ENCODE results near the gene EHD1. TPM values are rescaled to one million over a fixed set of nuclear protein-coding genes. Genes with fewer than 3 reads are reported as not detected.

Gene EHD1
- total RNA-seq, 1 donor from 2014 or later = 19.8 TPM

DNA sequence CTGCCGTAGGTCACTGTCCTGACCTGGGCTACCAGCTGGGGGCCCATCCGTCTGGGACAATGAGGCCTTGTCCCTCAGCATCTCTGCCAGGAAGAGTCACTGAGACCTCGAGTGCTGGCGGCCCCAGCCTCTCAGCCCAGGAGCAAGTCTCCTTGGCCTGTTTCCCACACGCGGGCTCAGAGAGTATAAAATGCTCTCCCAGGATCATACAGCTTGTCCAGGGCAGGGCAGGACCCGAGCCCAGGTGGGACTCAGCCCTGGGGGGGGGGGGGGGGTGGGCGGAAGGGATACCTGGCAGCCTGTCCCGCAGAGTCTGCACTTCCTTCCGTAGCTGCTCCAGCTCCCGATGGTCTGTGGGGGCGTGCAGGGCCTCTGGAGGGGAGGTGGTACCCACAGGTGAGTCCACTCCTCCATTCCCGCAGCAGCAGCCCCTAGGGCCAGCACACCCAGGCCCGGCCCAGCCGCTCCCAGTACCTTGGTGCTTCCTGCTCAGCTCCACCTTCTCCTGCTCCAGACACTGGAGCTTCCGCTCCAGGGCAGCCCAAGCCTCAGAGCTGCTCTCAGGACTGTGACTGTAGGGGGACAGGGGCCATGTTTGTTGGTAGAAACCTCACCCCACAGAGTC lies 41.9 kb downstream of the EHD1 start:
- TF ChIP-seq EZH2phosphoT487 (IDR thresholded peaks at IDR 0.05) = no peak
- TF ChIP-seq, protein P1, sequence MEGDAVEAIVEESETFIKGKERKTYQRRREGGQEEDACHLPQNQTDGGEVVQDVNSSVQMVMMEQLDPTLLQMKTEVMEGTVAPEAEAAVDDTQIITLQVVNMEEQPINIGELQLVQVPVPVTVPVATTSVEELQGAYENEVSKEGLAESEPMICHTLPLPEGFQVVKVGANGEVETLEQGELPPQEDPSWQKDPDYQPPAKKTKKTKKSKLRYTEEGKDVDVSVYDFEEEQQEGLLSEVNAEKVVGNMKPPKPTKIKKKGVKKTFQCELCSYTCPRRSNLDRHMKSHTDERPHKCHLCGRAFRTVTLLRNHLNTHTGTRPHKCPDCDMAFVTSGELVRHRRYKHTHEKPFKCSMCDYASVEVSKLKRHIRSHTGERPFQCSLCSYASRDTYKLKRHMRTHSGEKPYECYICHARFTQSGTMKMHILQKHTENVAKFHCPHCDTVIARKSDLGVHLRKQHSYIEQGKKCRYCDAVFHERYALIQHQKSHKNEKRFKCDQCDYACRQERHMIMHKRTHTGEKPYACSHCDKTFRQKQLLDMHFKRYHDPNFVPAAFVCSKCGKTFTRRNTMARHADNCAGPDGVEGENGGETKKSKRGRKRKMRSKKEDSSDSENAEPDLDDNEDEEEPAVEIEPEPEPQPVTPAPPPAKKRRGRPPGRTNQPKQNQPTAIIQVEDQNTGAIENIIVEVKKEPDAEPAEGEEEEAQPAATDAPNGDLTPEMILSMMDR (IDR thresholded peaks at IDR 0.05) = no peak
- TF ChIP-seq EZH2 (IDR thresholded peaks at IDR 0.05) = no peak
- H3F3A ChIP-seq (ENCODE audit: low read depth) = no peaks in the 10 kb centered on the region
- H3K36me3 ChIP-seq = no peaks in the 10 kb centered on the region
- Mint-ChIP-seq H3K4me3 (peak overlapping the region; percentile 52), H3K36me3 (no peaks in the 10 kb centered on the region), H3K4me1 (peaks cover 5% of the 10 kb centered on the region), H3K27ac (no peak overlapping the region), H3K27me3 (ENCODE audit: insufficient read depth, low read depth) (peaks cover 5% of the 10 kb centered on the region), H3K9me3 (no peaks in the 10 kb centered on the region)
- H2AFZ ChIP-seq (replicated peaks) = no peak overlapping the region
- DNase-seq (ENCODE audit: low spot score) = no peak
- no peaks in the 10 kb centered on the region for H3K9me3 ChIP-seq (ENCODE audit: low read depth)
- no peak overlapping the region for H3K4me3 ChIP-seq
- H3K27me3 ChIP-seq = no peaks in the 10 kb centered on the region
- no peak overlapping the region for H3K27ac ChIP-seq
- H4K20me1 ChIP-seq (ENCODE audit: low read depth) = no peaks in the 10 kb centered on the region
- no peak overlapping the region for H3K9ac ChIP-seq
- H3K4me1 ChIP-seq = no peaks in the 10 kb centered on the region
- no peak overlapping the region for H3K4me2 ChIP-seq
- H3K79me2 ChIP-seq (ENCODE audit: low read depth) = no peaks in the 10 kb centered on the region

DNA sequence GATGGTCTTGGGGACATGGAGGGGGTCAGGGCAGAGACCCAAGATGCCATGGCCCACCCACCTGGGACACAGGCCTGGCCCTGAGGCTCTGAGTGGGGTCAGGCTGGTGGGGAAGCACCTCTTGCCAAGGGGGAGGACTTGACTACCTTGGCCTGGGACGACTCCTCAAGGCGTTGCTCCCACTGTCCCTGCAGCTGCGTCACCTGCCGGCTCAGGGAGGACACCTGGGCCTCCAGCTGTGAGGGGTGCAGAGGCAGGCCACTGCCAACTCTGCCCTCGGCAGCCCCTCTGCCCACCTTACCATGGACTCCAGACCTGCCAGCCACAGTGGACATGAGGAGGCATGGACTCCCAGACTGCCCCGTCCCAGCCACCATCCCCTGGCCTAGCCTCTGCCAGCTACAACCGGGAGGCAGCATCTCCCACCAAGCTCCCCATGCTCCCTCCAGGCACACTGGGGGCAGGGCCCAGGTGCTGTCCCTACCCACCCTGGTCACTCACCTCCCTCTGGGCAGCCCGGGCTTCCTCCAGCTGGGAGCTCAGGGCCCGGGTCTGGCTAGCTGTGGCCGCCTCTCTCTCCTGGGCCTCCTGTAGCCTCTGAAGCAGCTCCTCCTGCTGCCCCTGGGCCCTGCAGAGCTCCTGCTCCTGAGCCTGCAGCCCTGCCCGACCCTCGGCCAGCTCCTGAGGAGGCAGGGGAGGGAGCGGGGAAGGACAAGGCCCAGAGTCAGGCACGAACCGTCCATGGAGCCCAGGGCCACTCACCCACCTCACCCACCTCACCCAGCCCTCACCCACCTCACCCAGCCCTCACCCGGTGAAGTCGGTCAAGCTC lies 42.6 kb downstream of the EHD1 start:
- no peaks in the 10 kb centered on the region for H3K36me3 Mint-ChIP-seq
- DNase-seq (ENCODE audit: low spot score) = no peak
- Histone ChIP-seq H3K79me2 (ENCODE audit: low read depth) (no peaks in the 10 kb centered on the region), H3K27ac (no peak overlapping the region), H3K9me3 (ENCODE audit: low read depth) (no peaks in the 10 kb centered on the region), H3K4me2 (no peak overlapping the region), H2AFZ (replicated peaks) (no peak overlapping the region), H3K4me1 (no peaks in the 10 kb centered on the region), H3K27me3 (no peaks in the 10 kb centered on the region), H3F3A (ENCODE audit: low read depth) (no peaks in the 10 kb centered on the region), H3K9ac (no peak overlapping the region), H3K36me3 (no peaks in the 10 kb centered on the region), H4K20me1 (ENCODE audit: low read depth) (no peaks in the 10 kb centered on the region), H3K4me3 (no peak overlapping the region)
- H3K27me3 Mint-ChIP-seq (ENCODE audit: insufficient read depth, low read depth) = peaks cover 5% of the 10 kb centered on the region
- H3K4me1 Mint-ChIP-seq = peaks cover 5% of the 10 kb centered on the region
- TF ChIP-seq EZH2phosphoT487 (IDR thresholded peaks at IDR 0.05) (no peak), EZH2 (IDR thresholded peaks at IDR 0.05) (no peak)
- no peaks in the 10 kb centered on the region for H3K9me3 Mint-ChIP-seq
- no peak overlapping the region for H3K27ac Mint-ChIP-seq
- H3K4me3 Mint-ChIP-seq = no peak overlapping the region

DNA sequence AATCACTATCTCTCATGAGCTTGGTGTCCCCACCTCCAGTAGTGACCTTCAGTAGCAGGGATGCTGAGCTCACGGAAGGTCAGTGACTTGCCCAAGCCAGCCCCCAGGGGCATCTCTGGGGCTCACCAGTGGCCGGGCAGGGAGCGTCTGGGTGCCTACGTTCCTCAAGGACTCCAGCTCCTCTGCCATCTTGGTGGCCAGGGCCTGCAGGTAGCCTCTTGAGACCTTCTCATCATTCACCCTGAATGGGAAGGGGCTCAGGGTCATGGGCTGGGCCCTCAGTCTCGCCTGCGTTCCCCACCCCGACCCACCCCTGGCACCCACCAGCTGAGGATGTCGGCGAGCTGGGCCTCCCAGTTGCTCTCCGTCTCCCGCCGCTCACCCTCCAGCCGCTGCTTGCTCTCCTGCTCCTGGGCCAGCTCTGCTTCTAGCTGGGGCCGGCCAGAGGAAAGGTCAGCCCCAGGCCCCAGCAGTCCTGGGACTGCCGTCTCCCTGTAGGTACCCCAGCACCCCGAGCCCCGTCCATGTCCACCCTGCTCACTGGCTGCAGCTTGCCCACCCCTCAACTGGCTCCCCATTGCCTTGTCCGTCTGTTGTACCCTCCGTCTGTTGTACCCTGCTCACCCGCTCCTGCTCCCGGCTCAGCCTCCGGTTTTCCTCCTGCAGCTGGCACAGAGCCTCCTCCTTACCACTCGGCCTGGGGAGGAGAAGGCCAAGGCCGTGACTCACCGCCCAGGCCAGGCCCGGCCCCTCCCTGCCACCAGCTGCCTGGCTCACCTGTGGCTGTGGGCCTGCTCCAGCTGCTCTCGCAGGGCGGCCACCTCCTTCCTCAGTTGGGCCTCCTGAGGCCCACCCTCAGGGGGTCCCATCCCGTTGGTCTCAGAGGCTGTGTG lies 43.5 kb downstream of the EHD1 start:
- H3K4me3 ChIP-seq = no peak overlapping the region
- no peak overlapping the region for H3K27ac ChIP-seq
- H3K4me2 ChIP-seq = no peak overlapping the region
- peaks cover 5% of the 10 kb centered on the region for H3K27me3 Mint-ChIP-seq (ENCODE audit: insufficient read depth, low read depth)
- H2AFZ ChIP-seq (replicated peaks) = no peak overlapping the region
- H3K27me3 ChIP-seq = no peaks in the 10 kb centered on the region
- no peak overlapping the region for H3K9ac ChIP-seq
- no peaks in the 10 kb centered on the region for H3K4me1 ChIP-seq
- no peak overlapping the region for H3K27ac Mint-ChIP-seq
- H4K20me1 ChIP-seq (ENCODE audit: low read depth) = no peaks in the 10 kb centered on the region
- H3K79me2 ChIP-seq (ENCODE audit: low read depth) = no peaks in the 10 kb centered on the region
- no peaks in the 10 kb centered on the region for H3F3A ChIP-seq (ENCODE audit: low read depth)
- H3K4me3 Mint-ChIP-seq = no peak overlapping the region
- no peaks in the 10 kb centered on the region for H3K9me3 ChIP-seq (ENCODE audit: low read depth)
- H3K9me3 Mint-ChIP-seq = no peaks in the 10 kb centered on the region
- no peaks in the 10 kb centered on the region for H3K36me3 ChIP-seq
- TF ChIP-seq, protein P1 (IDR thresholded peaks at IDR 0.05) = no peak
- TF ChIP-seq EZH2 (IDR thresholded peaks at IDR 0.05) = no peak
- no peak for TF ChIP-seq EZH2phosphoT487 (IDR thresholded peaks at IDR 0.05)
- H3K4me1 Mint-ChIP-seq = peaks cover 7% of the 10 kb centered on the region
- H3K36me3 Mint-ChIP-seq = no peaks in the 10 kb centered on the region
- DNase-seq (ENCODE audit: low spot score) = no peak

All from neural progenitor cell (in vitro differentiated cells).